HUES6 (cell line): Measurements from ENCODE around the gene ADAM29.
"Not testable (repeated sequence)": the region's sequence is repeated elsewhere in the genome, so short reads cannot be mapped to it uniquely, and the experiment has no call there.

Experiments used
- H3K27ac ChIP-seq: 2 replicates; pipeline ENCODE4 v1.7.0; 2013; ENCODE audit warnings: low read depth, mild to moderate bottlenecking, low read length, inconsistent platforms
- H3K27me3 ChIP-seq: 2 replicates; pipeline ENCODE4 v1.6.1; 2013; ENCODE audit warnings: low read length; ENCODE audit not compliant: control insufficient read depth, insufficient read depth
- H3K36me3 ChIP-seq: 2 replicates; pipeline ENCODE4 v1.6.1; 2013; ENCODE audit warnings: low read length; ENCODE audit not compliant: control insufficient read depth, insufficient read depth
- H3K4me1 ChIP-seq: 2 replicates; pipeline ENCODE4 v1.6.1; 2013; ENCODE audit warnings: low read length; ENCODE audit not compliant: control insufficient read depth, insufficient read depth
- H3K4me3 ChIP-seq: 2 replicates; pipeline ENCODE4 v1.5.1; 2013; ENCODE audit warnings: low read depth, low read length
- H3K9ac ChIP-seq: one replicate; pipeline ENCODE4 v1.6.1; 2013; ENCODE audit warnings: mild to moderate bottlenecking, low read length
- H3K9me3 ChIP-seq: 2 replicates; pipeline ENCODE4 v1.6.1; 2013; ENCODE audit warnings: low read depth, low read length; ENCODE audit not compliant: control insufficient read depth, insufficient read depth

Gene ADAM29

DNA sequence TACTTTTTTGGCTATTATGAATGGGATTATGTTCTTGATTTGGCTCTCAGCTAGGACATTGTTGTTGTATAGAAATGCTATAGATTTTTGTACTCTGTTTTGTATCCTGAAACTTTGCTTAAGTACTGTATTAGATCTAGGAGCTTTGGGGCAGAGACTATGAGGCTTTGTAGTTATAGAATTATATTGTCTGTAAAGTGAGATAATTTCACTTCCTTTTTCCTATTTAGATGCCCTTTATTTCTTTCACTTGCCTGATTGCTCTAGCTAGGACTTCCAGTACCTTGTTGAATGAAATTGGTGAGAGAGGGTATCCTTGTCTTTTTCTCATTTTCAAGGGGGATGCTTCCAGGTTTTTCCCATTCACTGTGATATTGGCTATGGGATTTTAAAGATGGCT lies 28.1 kb downstream of the ADAM29 start:
- Histone ChIP-seq H3K27ac (no peak overlapping the region), H3K4me3 (no peak overlapping the region), H3K36me3 (no peaks in the 10 kb centered on the region), H3K9ac (no peak overlapping the region), H3K27me3 (no peaks in the 10 kb centered on the region), H3K4me1 (no peaks in the 10 kb centered on the region), H3K9me3 (peaks cover 18% of the 10 kb centered on the region)

DNA sequence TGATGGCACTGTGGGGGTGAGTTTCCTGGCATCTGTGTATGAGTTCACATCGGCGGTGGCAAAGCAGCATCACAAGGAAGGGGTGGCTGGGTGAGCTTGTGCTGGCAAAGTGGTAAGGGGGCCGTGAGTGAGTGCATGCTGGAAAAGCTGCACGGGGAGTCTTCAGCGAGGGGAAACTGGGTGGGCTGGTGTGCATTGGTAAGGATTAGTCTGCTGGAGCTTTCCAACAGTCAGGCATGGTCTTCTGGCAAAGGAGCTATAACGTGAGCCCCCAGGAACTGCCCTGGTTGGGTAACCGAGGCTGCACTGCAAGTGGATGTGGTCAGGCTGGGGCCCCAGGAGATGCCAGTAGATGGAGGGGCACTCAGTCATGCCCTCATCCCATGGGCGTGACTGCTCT lies 30.7 kb downstream of the ADAM29 start:
- Histone ChIP-seq H3K27ac (no peak overlapping the region), H3K36me3 (no peaks in the 10 kb centered on the region), H3K4me1 (no peaks in the 10 kb centered on the region), H3K4me3 (no peak overlapping the region), H3K27me3 (no peaks in the 10 kb centered on the region), H3K9me3 (peaks cover 3% of the 10 kb centered on the region; the same call in 1 of the 2 replicates), H3K9ac (no peak overlapping the region)

GRCh38 chr4:174972911-174973310 lies 54.8 kb downstream of the ADAM29 start:
- Histone ChIP-seq H3K36me3 (no peaks in the 10 kb centered on the region), H3K4me1 (no peaks in the 10 kb centered on the region), H3K4me3 (no peak overlapping the region), H3K27ac (no peak overlapping the region), H3K9ac (no peak overlapping the region), H3K27me3 (no peaks in the 10 kb centered on the region), H3K9me3 (peaks cover 5% of the 10 kb centered on the region; the same call in 1 of the 2 replicates)

GRCh38 chr4:174973336-174973735 lies 55.2 kb downstream of the ADAM29 start:
- Histone ChIP-seq H3K27ac (no peak overlapping the region), H3K4me3 (no peak overlapping the region), H3K36me3 (no peaks in the 10 kb centered on the region), H3K9me3 (peaks cover 5% of the 10 kb centered on the region; the same call in 1 of the 2 replicates), H3K27me3 (no peaks in the 10 kb centered on the region), H3K4me1 (no peaks in the 10 kb centered on the region), H3K9ac (no peak overlapping the region)

- Histone ChIP-seq H3K27me3 (no peaks in the 10 kb centered on the region), H3K36me3 (no peaks in the 10 kb centered on the region), H3K9me3 (peaks cover 17% of the 10 kb centered on the region), H3K4me3 (no peak overlapping the region), H3K9ac (no peak overlapping the region), H3K27ac (no peak overlapping the region), H3K4me1 (no peaks in the 10 kb centered on the region)
Measured at GRCh38 chr4:174983128-174983750, 65.1 kb downstream of the ADAM29 start.

DNA sequence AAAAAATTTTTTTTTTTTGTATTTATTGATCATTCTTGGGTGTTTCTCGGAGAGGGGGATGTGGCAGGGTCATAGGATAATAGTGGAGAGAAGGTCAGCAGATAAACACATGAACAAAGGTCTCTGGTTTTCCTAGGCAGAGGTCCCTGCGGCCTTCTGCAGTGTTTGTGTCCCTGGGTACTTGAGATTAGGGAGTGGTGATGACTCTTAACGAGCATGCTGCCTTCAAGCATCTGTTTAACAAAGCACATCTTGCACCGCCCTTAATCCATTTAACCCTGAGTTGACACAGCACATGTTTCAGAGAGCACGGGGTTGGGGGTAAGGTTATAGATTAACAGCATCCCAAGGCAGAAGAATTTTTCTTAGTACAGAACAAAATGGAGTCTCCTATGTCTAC lies 65.7 kb downstream of the ADAM29 start:
- not testable (repeated sequence) for H3K4me1 ChIP-seq, H3K27me3 ChIP-seq, H3K27ac ChIP-seq, H3K4me3 ChIP-seq, H3K36me3 ChIP-seq, H3K9ac ChIP-seq
- peaks cover 17% of the 10 kb centered on the region for H3K9me3 ChIP-seq

DNA sequence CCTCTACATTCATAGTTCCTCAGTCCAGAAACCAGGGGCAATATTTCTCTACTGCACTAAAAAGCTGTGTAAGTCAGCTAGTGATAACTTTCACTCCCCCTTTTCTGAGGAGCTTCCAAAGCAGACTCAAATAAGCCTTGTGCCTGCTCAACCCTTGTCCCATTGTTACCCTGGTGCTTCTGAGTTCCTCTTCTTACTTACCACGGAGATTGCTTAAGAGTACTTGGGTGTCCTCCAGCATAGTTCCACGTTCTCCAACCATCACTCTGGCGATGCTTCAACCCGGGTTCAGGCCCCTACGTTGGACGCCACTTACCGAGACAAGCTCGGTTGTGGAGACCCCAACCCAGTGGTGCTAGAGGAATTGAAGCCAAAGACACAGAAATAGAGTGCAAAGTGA lies 71.6 kb downstream of the ADAM29 start:
- Histone ChIP-seq H3K4me3 (no peak overlapping the region), H3K36me3 (no peaks in the 10 kb centered on the region), H3K27me3 (no peaks in the 10 kb centered on the region), H3K9ac (no peak overlapping the region), H3K4me1 (no peaks in the 10 kb centered on the region), H3K9me3 (peaks cover 21% of the 10 kb centered on the region), H3K27ac (no peak overlapping the region)

GRCh38 chr4:174993916-174994315 lies 75.8 kb downstream of the ADAM29 start:
- H3K27me3 ChIP-seq = no peaks in the 10 kb centered on the region
- no peak overlapping the region for H3K4me3 ChIP-seq
- no peaks in the 10 kb centered on the region for H3K36me3 ChIP-seq
- H3K27ac ChIP-seq = no peak overlapping the region
- H3K9ac ChIP-seq = no peak overlapping the region
- H3K9me3 ChIP-seq = peaks cover 6% of the 10 kb centered on the region; the same call in 1 of the 2 replicates
- no peaks in the 10 kb centered on the region for H3K4me1 ChIP-seq

DNA sequence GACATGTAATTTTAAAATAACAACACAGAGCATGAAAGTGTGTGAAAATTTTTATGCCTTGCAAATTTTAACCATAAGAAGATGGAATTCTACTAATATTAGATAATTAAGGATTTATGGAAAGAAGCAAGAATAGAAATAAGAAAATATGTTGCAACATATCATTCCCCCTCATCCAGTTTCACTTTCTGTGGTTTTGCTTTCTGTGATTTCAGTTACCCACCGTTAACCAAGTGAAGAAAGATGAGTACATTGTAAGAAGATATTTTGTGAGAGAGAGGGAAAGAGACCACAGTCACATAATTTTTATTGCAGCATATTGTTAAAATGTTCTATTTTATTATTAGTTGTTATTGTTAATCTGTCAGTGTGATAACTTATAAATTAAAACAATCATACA lies 77.9 kb downstream of the ADAM29 start:
- no peak overlapping the region for H3K9ac ChIP-seq
- H3K27ac ChIP-seq = no peak overlapping the region
- H3K9me3 ChIP-seq = peaks cover 3% of the 10 kb centered on the region; the same call in 1 of the 2 replicates
- H3K27me3 ChIP-seq = no peaks in the 10 kb centered on the region
- no peaks in the 10 kb centered on the region for H3K4me1 ChIP-seq
- no peaks in the 10 kb centered on the region for H3K36me3 ChIP-seq
- H3K4me3 ChIP-seq = no peak overlapping the region

GRCh38 chr4:174999407-174999806 lies 81.2 kb downstream of the ADAM29 start:
- no peak overlapping the region for H3K4me3 ChIP-seq
- no peak overlapping the region for H3K9ac ChIP-seq
- H3K9me3 ChIP-seq = peaks cover 10% of the 10 kb centered on the region
- no peaks in the 10 kb centered on the region for H3K36me3 ChIP-seq
- no peak overlapping the region for H3K27ac ChIP-seq
- H3K4me1 ChIP-seq = no peaks in the 10 kb centered on the region
- H3K27me3 ChIP-seq = no peaks in the 10 kb centered on the region

DNA sequence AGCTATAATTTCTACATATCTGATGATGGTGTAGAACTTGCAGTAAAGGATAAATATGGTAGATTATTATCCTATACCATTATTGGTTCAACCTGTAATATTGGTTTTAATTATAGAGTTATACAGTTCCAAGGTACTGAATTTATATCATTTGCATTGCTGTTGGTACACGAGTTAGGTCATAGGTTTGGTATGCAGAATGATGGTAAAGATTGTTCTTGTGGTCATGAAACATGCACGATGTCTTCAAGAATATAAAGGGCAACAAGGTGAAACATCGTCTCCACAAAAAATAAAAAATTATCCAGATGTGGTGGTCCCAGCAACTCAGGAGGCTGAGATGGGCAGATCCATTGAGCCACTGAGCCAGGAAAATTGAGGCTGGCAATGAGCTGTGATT lies 99.6 kb downstream of the ADAM29 start:
- peaks cover 4% of the 10 kb centered on the region; the same call in 1 of the 2 replicates for H3K9me3 ChIP-seq
- no peaks in the 10 kb centered on the region for H3K27me3 ChIP-seq
- H3K36me3 ChIP-seq = no peaks in the 10 kb centered on the region
- no peak overlapping the region for H3K9ac ChIP-seq
- no peak overlapping the region for H3K4me3 ChIP-seq
- H3K4me1 ChIP-seq = no peaks in the 10 kb centered on the region
- no peak overlapping the region for H3K27ac ChIP-seq

DNA sequence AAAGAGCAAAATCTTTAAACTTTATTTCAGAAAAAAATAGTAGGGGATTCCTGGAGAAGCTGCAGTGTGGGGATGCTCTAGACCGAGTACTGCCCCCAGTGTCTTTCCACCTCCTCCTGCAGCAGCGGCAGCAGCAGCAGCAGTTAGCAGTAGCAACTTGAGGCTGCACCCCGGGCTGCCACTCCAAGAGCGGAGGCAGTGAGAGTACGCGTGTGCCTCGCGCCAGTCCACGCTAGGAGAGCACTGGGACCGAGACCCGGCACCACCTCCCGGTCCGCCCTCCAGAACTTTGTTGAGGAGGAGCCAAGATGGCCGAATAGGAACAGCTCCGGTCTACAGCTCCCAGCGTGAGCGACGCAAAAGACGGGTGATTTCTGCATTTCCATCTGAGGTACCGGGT lies 101.3 kb downstream of the ADAM29 start:
- not testable (repeated sequence) for H3K4me3 ChIP-seq, H3K27ac ChIP-seq, H3K27me3 ChIP-seq, H3K4me1 ChIP-seq, H3K36me3 ChIP-seq, H3K9me3 ChIP-seq, H3K9ac ChIP-seq
